Fibroblast of skin of scalp (primary cell): ENCODE results near the gene RXRA.
"Not testable (repeated sequence)": the region's sequence is repeated elsewhere in the genome, so short reads cannot be mapped to it uniquely, and the experiment has no call there.

ENCODE experiments used
- DNase-seq: peaks from one replicate; pipeline ENCODE4 v3.0.0-alpha.2; 2013

The RXRA gene

DNA sequence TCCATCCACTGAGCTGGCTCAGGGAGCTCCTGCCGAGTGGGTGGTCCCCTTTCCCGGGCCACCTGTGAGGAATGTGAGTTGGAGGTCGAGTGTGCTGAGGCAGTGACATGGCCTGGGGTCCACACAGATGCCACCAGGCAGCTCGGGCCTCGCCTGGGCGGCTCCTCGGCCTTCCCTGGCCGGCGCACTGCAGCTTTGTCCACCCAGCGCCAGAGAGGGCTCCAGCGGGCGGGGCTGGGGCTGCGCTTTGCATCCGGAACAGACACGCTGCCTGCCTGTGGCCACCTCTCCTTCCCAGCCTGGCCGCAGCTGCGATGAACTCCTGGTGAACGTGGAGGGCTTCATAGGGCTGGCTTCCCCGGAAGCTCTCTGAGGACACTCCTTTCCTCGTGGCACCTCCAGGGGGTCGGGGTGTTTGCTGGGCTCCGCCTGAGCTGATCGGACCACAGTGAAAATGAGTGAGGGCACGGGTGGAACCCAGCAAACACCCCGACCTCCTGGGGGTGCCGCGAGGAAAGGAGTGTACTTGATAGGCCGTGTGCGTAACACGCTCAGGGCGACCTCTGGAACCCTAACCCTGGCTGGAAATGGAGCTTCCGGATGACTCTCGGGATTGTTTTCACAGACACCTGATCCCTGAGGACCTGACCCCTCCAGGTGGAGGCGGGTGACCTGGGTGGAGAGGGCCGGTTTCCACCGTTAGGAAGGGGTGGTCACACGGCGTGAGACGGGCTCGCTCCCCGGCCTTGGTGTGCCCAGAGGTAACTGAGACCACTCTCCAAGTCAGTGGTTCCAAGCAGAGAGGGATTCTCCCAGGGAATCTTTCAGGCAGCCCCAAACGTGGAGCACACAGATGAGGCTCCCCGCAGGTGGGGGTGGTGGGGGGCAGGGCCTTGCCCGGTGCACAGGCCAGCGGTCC is 31.8 kb upstream of the RXRA start:
- peak; percentile 12 for DNase-seq

- DNase-seq, result no peak
These were observed 31.0 kb upstream of the RXRA start for GRCh38 chr9:134295101-134295745.

GRCh38 chr9:134295746-134296250 is 30.5 kb upstream of the RXRA start:
- DNase-seq, result no peak

- no peak for DNase-seq
These were observed 29.8 kb upstream of the RXRA start for GRCh38 chr9:134296301-134297082.

- no peak for DNase-seq
These were observed 29.2 kb upstream of the RXRA start for GRCh38 chr9:134297083-134297410.

DNA sequence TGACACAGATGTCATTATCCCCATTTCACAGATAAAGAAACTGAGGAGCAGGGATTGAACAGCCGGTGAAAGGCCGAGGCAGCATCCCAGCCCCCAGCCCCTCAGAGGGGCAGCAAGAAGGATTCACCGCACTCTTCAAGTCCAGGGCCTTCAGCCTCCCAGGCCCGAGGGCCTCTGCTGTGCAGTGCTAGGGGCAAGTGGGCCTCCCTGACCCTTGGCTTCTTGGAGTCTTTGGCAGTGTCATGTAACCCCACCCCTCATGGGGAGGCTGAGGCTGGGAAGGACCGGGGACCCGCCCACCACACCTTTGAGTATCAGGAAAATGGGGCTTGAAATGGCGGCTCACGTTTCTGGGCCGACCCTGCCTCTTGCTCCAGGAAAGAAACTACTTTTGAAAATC is 28.7 kb upstream of the RXRA start:
- no peak for DNase-seq

GRCh38 chr9:134298000-134298399 is 28.3 kb upstream of the RXRA start:
- no peak for DNase-seq

DNA sequence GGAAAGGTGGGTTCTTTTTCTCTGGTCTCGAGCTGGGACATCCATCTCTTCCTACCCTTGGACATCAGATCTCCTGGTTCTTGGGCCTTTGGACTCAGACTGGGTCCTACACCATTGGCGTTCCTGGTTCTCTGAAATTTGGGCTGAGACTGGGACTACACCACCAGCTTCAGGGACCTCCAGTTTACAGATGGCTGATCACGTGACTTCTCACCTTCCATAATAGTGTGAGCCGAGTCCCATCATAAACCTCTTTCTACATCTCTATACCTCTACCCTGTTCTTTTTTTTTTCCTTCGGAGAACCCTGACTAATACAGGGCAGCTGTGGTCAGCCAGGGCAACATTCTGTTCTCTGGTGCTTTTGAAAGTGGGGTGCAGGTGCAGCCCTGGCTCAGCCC is 27.2 kb upstream of the RXRA start:
- DNase-seq, result no peak

DNA sequence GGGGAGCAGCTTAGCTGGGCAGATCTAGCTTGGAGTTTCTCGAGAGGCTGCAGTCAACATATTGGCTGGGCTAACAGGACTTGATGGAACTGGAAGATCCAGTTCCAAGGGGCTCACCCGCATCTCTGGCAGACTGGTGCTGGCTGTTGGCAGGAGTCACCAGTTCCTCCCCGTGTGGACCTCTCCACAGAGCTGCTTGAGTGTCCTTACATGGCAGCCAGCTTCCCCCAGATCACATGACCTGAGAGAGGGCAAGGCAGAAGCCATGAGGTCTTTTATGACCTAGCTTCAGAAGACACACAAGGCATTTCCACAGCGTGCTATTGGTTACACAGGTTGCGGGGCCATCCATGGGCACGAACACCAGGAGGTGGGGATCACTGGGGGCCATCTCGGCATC is 26.4 kb upstream of the RXRA start:
- no peak for DNase-seq

DNA sequence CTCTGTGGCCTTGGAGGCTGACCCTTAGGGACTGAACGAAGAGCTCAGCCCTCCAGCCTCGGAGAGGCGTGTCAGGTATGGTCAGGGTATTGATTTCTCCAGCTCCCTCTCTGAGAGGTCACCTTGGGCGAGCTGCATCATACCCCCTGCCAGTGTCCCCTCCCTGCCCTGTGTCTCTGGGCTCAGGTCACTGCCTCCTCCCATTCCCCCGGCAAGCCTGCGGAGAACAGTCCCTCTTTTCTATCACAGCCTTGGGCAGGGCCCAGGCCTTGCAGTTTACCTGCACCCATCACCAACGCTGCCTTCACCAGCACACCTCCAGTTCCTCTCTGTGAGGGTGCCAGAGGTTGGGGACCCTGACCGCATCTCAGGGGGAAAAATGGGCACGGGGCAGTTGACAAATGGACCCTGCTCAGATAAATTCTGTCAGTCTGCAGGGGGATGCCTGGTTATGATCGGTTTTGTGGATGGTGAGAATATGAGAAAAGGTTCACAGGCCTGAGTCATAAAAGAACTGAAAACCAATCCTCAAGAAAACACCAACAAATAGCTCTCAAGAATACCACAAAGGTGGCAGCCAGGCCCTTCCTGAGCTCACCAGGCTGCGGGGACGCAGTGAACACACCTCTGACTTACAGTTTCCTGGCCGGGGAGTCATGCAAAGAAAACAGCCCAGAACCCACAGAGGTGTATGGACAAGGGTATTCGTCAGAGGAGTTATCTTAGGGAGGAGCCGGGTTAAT is 24.7 kb upstream of the RXRA start:
- DNase-seq, result no peak

DNA sequence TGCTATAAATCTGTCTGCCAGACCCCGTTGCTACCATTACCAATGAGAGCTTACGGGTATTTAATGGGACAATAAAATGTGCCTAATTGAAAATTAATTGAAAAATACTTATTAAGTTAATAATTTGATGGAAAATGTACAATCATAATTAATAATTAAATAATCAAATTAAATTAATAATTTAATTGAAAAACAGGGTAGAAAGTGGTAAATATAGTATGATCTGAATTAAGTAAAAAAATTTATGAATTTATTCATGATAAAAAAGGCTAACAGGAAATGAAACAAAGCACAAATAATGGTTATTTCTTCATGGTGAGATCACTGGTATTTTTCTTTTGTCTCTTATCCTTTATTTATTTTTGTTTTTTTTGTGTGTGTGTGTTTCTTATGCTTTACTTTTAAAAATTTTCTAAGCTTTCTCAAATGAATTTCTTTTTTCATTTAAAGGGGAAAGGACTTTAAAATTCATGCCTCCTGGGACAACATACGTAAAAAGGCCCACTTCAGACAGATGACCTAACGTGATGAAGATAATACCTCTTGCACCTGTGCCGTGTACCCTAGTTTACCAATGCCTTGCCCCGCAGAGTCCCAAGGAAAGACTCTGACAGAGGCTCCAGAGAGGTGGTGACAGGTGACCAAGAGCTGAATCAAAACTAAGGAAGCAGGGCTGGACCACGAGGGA is 24.0 kb upstream of the RXRA start:
- DNase-seq, result no peak

- no peak for DNase-seq
These were observed 22.7 kb upstream of the RXRA start for GRCh38 chr9:134303601-134304000.

DNA sequence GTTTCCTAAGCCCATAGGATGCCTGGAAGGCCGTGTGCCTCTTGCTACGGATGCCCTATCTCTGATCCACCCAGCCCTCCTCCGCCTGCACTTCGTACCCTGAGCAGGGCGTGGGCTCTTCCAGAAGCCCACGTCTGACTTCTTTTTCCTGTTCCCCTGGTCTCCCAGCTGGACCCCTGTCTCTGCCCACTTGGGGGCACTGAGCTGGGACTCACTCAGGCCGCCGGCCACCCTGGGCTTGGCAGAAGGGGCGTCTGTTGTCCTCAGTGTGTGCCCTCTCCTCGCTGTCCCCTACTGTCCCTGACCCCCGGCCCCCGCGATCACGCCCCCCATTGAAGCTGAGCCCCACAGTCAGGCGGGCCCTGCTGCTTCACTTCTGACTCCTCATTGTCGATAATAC is 22.0 kb upstream of the RXRA start:
- no peak for DNase-seq

DNA sequence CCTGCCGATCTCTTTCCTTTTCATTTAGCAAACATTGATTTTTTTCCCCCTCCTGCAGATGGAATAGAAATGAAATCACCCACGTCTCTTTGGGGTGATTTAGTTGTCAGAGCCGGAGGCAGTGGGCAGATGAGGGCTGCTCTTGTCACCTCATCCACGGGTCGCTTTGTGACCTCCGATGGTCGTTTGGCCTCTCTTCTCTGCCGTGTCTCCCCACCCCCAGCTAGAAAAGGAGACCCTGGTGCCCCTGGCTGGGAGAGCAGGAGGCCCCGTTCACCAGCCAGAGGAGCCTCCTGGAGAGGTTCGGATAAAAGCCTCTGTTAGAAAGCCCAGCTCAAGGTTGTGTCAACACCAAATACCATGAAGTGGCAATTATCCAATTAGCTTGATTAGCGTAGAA is 21.6 kb upstream of the RXRA start:
- DNase-seq, result no peak

GRCh38 chr9:134305533-134305932 is 20.7 kb upstream of the RXRA start:
- no peak for DNase-seq

DNA sequence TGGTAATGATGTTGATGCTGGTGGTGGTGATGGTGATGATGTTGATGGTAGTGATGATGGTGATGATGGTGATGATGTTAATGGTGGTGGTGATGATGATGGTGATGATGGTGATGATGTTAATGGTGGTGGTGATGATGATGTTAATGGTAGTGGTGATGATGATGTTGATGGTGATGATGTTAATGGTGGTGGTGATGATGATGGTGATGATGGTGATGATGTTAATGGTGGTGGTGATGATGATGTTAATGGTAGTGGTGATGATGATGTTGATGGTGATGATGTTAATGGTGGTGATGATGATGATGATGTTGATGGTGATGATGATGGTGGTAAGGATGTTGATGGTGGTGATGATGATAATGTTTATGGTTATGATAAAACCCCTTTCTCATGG is 20.2 kb upstream of the RXRA start:
- not testable (repeated sequence) for DNase-seq

DNA sequence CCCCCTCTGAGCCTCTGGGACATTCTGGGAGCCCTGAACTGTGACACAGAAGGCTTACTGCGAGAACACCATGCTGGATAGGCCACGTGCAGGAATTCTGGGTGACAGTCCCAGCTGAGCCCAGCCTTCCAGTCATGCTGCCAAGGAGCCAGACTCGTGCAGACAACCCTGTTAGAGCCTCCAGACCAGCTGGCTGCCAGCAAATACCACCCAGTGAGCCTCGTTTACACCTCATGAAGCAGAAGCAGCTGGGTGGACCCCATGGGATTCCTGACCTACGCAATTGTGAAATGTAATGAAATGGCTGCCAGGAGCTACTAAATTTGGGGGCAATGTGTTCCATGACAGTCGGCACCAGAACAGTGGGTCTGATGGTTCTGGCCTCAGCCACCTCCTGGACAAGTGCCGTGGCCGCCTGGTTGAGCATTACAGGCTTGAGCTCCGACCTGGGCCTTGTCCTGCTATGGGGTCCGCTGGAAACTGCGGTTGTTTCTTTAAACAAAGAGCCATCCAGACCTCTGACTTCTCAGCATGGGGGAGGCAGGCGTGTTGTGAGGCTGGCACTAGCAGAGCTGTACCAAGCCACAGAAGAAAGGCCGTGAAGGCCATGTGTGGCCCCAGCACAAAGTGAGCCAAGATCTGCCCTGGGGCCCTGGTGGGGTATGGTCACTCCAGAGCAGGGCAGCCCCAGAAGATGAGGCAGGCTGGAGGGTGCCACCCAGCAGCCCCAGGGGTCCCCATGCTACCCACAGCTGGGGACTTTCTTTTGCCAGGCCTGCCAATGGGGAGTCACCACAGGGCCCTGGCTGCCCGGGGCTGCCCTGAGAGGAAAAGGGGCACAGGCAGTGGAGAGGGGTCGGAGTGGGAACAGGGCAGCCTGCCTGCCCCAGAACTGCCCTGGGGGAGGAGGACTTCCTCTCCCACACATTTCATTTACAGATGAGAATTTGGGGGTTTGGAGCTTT is 19.3 kb upstream of the RXRA start:
- DNase-seq, result peak; percentile 27

- no peak for DNase-seq
These were observed 18.3 kb upstream of the RXRA start for GRCh38 chr9:134307674-134308638.

DNA sequence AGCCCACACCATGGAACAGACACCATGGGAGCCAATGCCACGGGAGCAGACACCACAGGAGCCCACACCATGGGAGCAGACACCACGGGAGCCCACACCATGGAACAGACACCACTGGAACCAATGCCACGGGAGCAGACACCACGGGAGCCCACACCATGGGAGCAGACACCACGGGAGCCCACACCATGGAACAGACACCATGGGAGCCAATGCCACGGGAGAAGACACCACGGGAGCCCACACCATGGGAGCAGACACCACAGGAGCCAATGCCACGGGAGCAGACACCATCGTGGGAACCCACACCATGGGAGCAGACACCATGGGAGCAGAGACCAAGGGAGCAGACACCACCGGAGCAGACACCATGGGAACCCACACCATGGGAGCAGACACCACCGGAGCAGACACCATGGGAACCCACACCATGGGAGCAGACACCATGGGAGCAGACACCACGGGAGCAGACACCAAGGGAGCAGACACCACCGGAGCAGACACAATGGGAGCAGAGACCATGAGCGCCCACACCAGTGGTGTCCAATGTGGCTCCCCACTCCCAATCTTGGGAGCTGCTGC is 17.5 kb upstream of the RXRA start:
- not testable (repeated sequence) for DNase-seq
